Heart left ventricle (tissue), 16 donors: ENCODE data around the gene ZNF146. TPM values are rescaled to one million over a fixed set of nuclear protein-coding genes. Genes with fewer than 3 reads are reported as not detected.

Experiments used
- ATAC-seq, 4 donors: fragments of 200-7000 bp; cut with Tn5 transposase; one replicate each; pipeline ENCODE4 v1.9.1; 2020 to 2022; ENCODE audit warnings: moderate library complexity in 4 of 4, mild to moderate bottlenecking in 3 of 4, moderate number of reproducible peaks in 1 of 4
- DNase-seq, 5 donors: peaks; one replicate each; pipeline ENCODE4 v3.0.0-alpha.2; 2020
- H3K27ac ChIP-seq, 12 donors: fragments of 200-600 bp; sonication (generic) in 4 of 12; one replicate each; pipeline versions ENCODE4 v1.5.0 to v1.8.0; 2016 to 2022; ENCODE audit warnings: mild to moderate bottlenecking in 2 of 12
- H3K27me3 ChIP-seq, 9 donors: fragments of 200-600 bp; sonication (generic) in 2 of 9; one replicate each; pipeline versions ENCODE4 v1.5.1 to v1.8.0; 2016 to 2022; ENCODE audit warnings: mild to moderate bottlenecking in 3 of 9
- H3K36me3 ChIP-seq, 9 donors: fragments of 200-600 bp; sonication (generic) in 2 of 9; one replicate each; pipeline versions ENCODE4 v1.5.0 to v1.8.0; 2018 to 2022; ENCODE audit warnings: mild to moderate bottlenecking in 2 of 9
- H3K4me1 ChIP-seq, 12 donors: fragments of 200-600 bp; sonication (generic) in 4 of 12; one replicate each; pipeline versions ENCODE4 v1.5.0 to v1.8.0; 2016 to 2022; ENCODE audit warnings: mild to moderate bottlenecking in 3 of 12
- H3K4me3 ChIP-seq, 12 donors: fragments of 200-600 bp; sonication (generic) in 4 of 12; one replicate each; pipeline versions ENCODE4 v1.5.0 to v1.8.0; 2017 to 2022; ENCODE audit warnings: mild to moderate bottlenecking in 9 of 12, moderate library complexity in 4 of 12
- H3K9me3 ChIP-seq, 12 donors: fragments of 200-600 bp; sonication (generic) in 4 of 12; one replicate each; pipeline versions ENCODE4 v1.5.0 to v1.8.0; 2016 to 2022; ENCODE audit warnings: mild to moderate bottlenecking in 1 of 12
- CTCF ChIP-seq, 12 donors: fragments of 200-600 bp; sonication (generic) in 4 of 12; IDR thresholded peaks; one replicate each; pipeline versions ENCODE4 v1.5.0 to v1.8.0; 2018 to 2022; ENCODE audit warnings: antibody characterized with exemption in 12 of 12, mild to moderate bottlenecking in 5 of 12
- POLR2A ChIP-seq, 2 donors: fragments of 450-650 bp; IDR thresholded peaks; one replicate each; pipeline ENCODE4 v1.6.1; 2017; ENCODE audit warnings: antibody characterized with exemption in 2 of 2, mild to moderate bottlenecking in 2 of 2, moderate library complexity in 2 of 2
- WGBS, 4 donors: extraction: QIAGEN DNeasy Blood & Tissue Kit in 2 of 4; methylation state at CpG; one replicate each; pipeline versions ENCODE4 v1.1.5 to v1.1.7; 2013 to 2018; 5-methylcytosine and 5-hydroxymethylcytosine counted together
- intact Hi-C, 10 donors: fragments of 100-400 bp; cut with DNase I; formaldehyde crosslinking; loops; one replicate each; pipeline versions ENCODE4 v1.11.1 to v1.14.2; 2022
- polyA plus RNA-seq, 2 donors: library from polyadenylated mRNA; stranded (reverse); fragments of 200-250 nt; gene quantifications; one replicate each; pipeline ENCODE4 v1.2.3, GENCODE V29; 2013
- total RNA-seq, 9 donors: library from RNA; depleted of rRNA in 2 of 9; stranded (reverse); fragments of >200 nt in 2 of 9; fragmentation: NEBNext Ultra II Directional in 3 of 9; extraction: Animal tissue kit (Norgen Biotek cat#: 25700) in 3 of 9; gene quantifications; one replicate each; pipeline versions ENCODE4 v1.1.0 to v1.2.4, GENCODE V29; 2016 to 2023
- donor health status: ischemic (EF 13 %, LVEDD 7.1; RV severe dilation, severe dysfunction).
- donor health status: healthy with polysubstance abuse.
- donor health status: DM: no; HTN: yes; CAD: no.
- donor health status: DM: no; HTN: no; CAD: no.
- donor health status: ischemic (EF 25% LVEDD 6.9; RV normal size, moderate dysfunction).
- donor health status: ischemic (EF 25% LVEDD 5.7; RV mildly dilated, moderate dysfunction).
- donor health status: healthy.
- donor health status: DM: yes; HTN: yes; CAD: no.
- donor health status: ischemic (EF 35%, LVEDD 5.7; RV mildly dilated, moderate dysfunction).
- donor health status: nonischemic (EF 11% LVEDD 7.7; RV severe dilation, severe dysfunction).
- donor health status: DM: yes; HTN: yes; CAD: no.
- donor health status: PGD.
- donor health status: ischemic (EF 29% LVEDD 5.4; RV normal size, mild dysfunction).
- donor health status: nonischemic (EF 23%, LVEDD 6.1; RV moderate dilation, normal function).

Gene ZNF146
- total and polyA plus RNA-seq, 11 donors = 14.1 to 53.7 (median 35.1) TPM

- no peak overlapping the region for H3K27ac ChIP-seq
- ATAC-seq (no peak), DNase-seq (no peak)
- no peaks in the 10 kb centered on the region for H3K36me3 ChIP-seq
- TF ChIP-seq CTCF (IDR thresholded peaks at IDR 0.05) = no peak
- no peak for TF ChIP-seq POLR2A (IDR thresholded peaks at IDR 0.05)
- peaks cover 0 to 7% (median 0%) of the 10 kb centered on the region in 12 donors for H3K9me3 ChIP-seq
- intact Hi-C loops = no loop called here
- H3K27me3 ChIP-seq = no peaks in the 10 kb centered on the region
- H3K4me3 ChIP-seq = no peak overlapping the region
- peaks cover 0 to 10% (median 0%) of the 10 kb centered on the region in 12 donors for H3K4me1 ChIP-seq
- 97% methylated on average over 14 to 15 of the region's 15 CpGs for WGBS, 4 donors
Observed at GRCh38 chr19:36256064-36256463, 41.2 kb downstream of the ZNF146 start.

GRCh38 chr19:36256853-36257519 lies 42.1 kb downstream of the ZNF146 start:
- Histone ChIP-seq H3K4me1 (peaks cover 0 to 10% (median 0%) of the 10 kb centered on the region in 12 donors), H3K9me3 (peaks cover 0 to 6% (median 0%) of the 10 kb centered on the region in 12 donors), H3K4me3 (peak overlapping the region; percentile 39 to 83 (median 66)), H3K27me3 (no peaks in the 10 kb centered on the region), H3K27ac (peak overlapping the region in 3 of 12 donors; percentile 32 to 52 (median 49)), H3K36me3 (no peaks in the 10 kb centered on the region)
- intact Hi-C loops = no loop called here
- no peak for DNase-seq
- ATAC-seq = peak in 2 of 4 donors; percentile 42 to 43
- 37 to 63% (median 56%) methylated on average over 40 to 42 of the region's 42 CpGs for WGBS, 4 donors
- TF ChIP-seq POLR2A (IDR thresholded peaks at IDR 0.05) = no peak
- no peak for TF ChIP-seq CTCF (IDR thresholded peaks at IDR 0.05)

GRCh38 chr19:36257520-36257876 lies 42.6 kb downstream of the ZNF146 start:
- WGBS, 4 donors = 5 to 11% (median 8%) methylated on average over 25 to 37 of the region's 37 CpGs; no CpG with 5 or more reads in 1 of the 4 donors
- peak in 3 of 4 donors; percentile 74 to 94 (median 87) for ATAC-seq
- Histone ChIP-seq H3K36me3 (no peaks in the 10 kb centered on the region), H3K27me3 (no peaks in the 10 kb centered on the region), H3K4me3 (peak overlapping the region; percentile 39 to 83 (median 66)), H3K4me1 (peaks cover 0 to 10% (median 0%) of the 10 kb centered on the region in 12 donors), H3K27ac (peak overlapping the region in 3 of 12 donors; percentile 32 to 52 (median 49)), H3K9me3 (peaks cover 0 to under 1% (median 0%) of the 10 kb centered on the region in 12 donors)
- intact Hi-C loops = no loop called here
- no peak for TF ChIP-seq POLR2A (IDR thresholded peaks at IDR 0.05)
- no peak for TF ChIP-seq CTCF (IDR thresholded peaks at IDR 0.05)
- peak in 4 of 5 donors; percentile 31 to 74 (median 61) for DNase-seq

- H3K4me1 ChIP-seq = peaks cover 0 to 10% (median 0%) of the 10 kb centered on the region in 12 donors
- ATAC-seq = peak in 2 of 4 donors; percentile 12 to 24
- no peaks in the 10 kb centered on the region for H3K27me3 ChIP-seq
- H3K36me3 ChIP-seq = no peaks in the 10 kb centered on the region
- H3K4me3 ChIP-seq = peak overlapping the region in 10 of 12 donors; percentile 45 to 83 (median 68)
- no peak for DNase-seq
- no peaks in the 10 kb centered on the region for H3K9me3 ChIP-seq
- TF ChIP-seq CTCF (IDR thresholded peaks at IDR 0.05) (no peak), POLR2A (IDR thresholded peaks at IDR 0.05) (no peak)
- WGBS, 4 donors = 87 to 91% (median 89%) methylated on average over 28 to 29 of the region's 29 CpGs
- H3K27ac ChIP-seq = no peak overlapping the region
- intact Hi-C loops = no loop called here
Observed at GRCh38 chr19:36258028-36258875, 43.3 kb downstream of the ZNF146 start.
